Effector memory CD4-positive, alpha-beta T cell (primary cell): ENCODE data around the gene STUB1.

Experiments
- DNase-seq, 3 donors: peaks; one replicate each; pipeline ENCODE4 v3.0.0-alpha.2; 2020
- H3K27ac ChIP-seq: 2 replicates; pipeline ENCODE4 v1.7.0; 2013; ENCODE audit warnings: mild to moderate bottlenecking, low read length, moderate library complexity; ENCODE audit not compliant: insufficient read depth, poor library complexity, severe bottlenecking
- H3K27me3 ChIP-seq: replicated peaks from 2 replicates; pipeline ENCODE4 v1.7.0; 2013; ENCODE audit warnings: mild to moderate bottlenecking, low read length; ENCODE audit not compliant: insufficient read depth, control insufficient read depth, poor library complexity, severe bottlenecking
- H3K36me3 ChIP-seq: 2 replicates; pipeline ENCODE4 v1.7.0; 2013; ENCODE audit warnings: mild to moderate bottlenecking, low read length, moderate library complexity; ENCODE audit not compliant: control insufficient read depth, insufficient read depth
- H3K4me1 ChIP-seq: 2 replicates; pipeline ENCODE4 v1.7.0; 2013; ENCODE audit warnings: low read length, mild to moderate bottlenecking; ENCODE audit not compliant: control insufficient read depth, insufficient read depth, poor library complexity, severe bottlenecking
- H3K4me3 ChIP-seq: 2 replicates; pipeline ENCODE4 v1.7.0; 2013; ENCODE audit warnings: low read length, low read depth, mild to moderate bottlenecking; ENCODE audit not compliant: insufficient read depth, poor library complexity, severe bottlenecking
- H3K9me3 ChIP-seq: 2 replicates; pipeline ENCODE4 v1.7.0; 2013; ENCODE audit warnings: mild to moderate bottlenecking, low read length, moderate library complexity; ENCODE audit not compliant: control insufficient read depth

STUB1 gene

DNA sequence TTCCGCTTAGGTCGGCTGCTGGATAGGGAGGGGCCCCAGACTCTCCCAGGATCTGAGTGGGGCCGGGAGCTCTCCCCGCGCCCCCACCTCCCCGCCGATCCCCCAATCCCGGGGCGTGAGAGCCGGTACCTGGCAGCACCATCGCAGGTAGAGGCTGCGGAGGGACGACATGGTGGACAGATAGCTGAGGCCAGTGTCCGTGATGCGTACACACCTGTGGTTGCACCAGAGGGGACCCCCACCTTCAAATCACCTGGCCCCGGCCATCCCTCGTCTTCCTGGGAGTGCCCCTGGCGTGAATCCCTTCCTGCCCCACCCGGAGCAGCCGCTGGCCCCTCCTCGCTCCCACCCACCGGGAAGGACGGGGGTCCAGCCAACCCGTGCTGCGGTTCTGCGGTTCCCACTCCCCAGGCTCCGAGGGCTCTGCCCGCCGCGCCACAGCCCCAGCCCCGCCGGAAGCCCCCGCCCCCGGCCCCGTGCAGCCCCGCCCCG lies 14.7 kb downstream of the STUB1 start:
- peak overlapping the region; percentile 62 for H3K27ac ChIP-seq
- peak overlapping the region; percentile 62 for H3K4me3 ChIP-seq
- H3K9me3 ChIP-seq: no peaks in the 10 kb centered on the region

DNA sequence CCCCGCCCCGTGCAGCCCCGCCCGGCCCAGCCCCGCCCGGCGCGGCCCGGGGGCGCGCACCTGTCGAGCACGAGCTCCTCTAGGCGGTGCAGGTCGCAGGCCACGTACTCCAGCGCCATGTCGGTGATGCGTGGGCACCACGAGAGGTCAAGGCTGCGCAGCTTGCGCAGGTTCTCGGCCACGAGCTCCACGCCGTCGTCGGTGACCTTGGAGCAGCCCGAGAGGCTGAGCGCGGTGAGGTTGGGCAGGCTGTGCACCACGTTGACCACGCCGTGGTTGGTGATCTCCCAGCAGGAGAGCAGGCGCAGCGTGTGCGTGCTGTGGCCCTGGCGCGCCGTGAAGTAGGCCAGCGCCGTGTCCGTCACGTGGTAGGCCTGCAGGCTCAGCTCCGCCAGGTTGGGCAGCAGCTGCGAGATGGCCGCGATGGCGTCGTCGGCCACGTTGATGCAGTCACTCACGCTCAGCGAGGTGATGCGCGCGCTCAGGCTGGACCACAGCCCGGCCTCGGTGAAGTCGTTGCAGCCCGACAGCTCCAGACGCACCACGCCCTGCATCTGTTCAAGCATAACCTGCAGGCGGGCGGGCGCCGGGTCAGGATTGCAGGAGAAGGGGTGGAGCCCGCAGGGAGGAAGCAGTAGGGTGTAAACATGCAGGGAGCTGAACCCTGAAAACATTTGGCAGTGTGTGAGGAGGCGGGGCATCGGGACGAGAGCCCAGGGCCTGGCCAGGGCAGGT lies 15.3 kb downstream of the STUB1 start:
- Histone ChIP-seq H3K4me3 (peak overlapping the region; percentile 63), H3K9me3 (no peaks in the 10 kb centered on the region), H3K36me3 (no peaks in the 10 kb centered on the region), H3K27me3 (no peaks in the 10 kb centered on the region), H3K4me1 (peaks cover 42% of the 10 kb centered on the region), H3K27ac (no peak overlapping the region)
- peak; percentile 26 to 56 (median 55) for DNase-seq

More for the DNA sequence above, 14.7 kb downstream of the STUB1 start:
- Histone ChIP-seq H3K4me1 (peaks cover 39% of the 10 kb centered on the region), H3K27me3 (no peaks in the 10 kb centered on the region), H3K36me3 (no peaks in the 10 kb centered on the region)
- DNase-seq: peak in 1 of 3 donors; percentile 46

DNA sequence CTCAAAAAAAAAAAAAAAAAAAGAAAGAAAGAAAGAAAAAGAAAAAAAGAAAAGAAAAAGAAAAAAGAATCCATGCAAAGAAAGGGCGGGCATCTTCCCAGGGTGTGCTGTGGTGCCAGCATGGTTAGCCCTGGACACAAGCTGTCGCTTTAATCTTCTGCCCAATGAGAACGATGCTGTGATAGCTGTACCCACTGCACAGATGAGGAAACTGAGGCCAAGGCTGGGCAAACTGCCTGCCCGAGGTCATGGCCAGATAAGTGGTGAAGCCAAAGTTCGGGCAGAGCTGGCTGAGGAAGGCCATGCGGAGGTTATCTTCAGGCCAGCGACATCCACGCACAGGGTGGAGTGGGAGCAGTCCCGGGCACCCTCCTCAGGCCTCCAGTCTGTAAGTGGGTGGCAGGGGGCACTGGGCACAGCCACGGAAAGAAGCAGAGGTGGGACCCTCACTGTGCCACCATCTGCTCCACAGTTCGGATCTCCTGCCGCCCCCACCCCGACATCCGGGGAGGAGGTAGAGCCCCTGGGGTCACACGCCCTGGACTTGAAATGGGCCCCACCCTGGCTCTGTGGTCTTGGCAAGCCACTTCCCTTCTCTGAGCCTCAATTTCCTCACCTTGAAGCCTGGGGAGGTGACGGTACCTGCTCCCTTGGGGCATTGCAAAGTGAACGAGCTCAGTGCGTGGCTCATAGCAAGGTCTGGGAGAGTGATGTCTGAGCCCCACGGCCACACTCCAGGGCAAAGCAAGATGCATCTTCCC lies 18.9 kb downstream of the STUB1 start:
- Histone ChIP-seq H3K9me3 (no peaks in the 10 kb centered on the region), H3K27ac (no peak overlapping the region), H3K4me3 (peak overlapping the region; percentile 17), H3K27me3 (peaks cover 26% of the 10 kb centered on the region), H3K4me1 (peaks cover 54% of the 10 kb centered on the region), H3K36me3 (no peaks in the 10 kb centered on the region)
- no peak for DNase-seq

DNA sequence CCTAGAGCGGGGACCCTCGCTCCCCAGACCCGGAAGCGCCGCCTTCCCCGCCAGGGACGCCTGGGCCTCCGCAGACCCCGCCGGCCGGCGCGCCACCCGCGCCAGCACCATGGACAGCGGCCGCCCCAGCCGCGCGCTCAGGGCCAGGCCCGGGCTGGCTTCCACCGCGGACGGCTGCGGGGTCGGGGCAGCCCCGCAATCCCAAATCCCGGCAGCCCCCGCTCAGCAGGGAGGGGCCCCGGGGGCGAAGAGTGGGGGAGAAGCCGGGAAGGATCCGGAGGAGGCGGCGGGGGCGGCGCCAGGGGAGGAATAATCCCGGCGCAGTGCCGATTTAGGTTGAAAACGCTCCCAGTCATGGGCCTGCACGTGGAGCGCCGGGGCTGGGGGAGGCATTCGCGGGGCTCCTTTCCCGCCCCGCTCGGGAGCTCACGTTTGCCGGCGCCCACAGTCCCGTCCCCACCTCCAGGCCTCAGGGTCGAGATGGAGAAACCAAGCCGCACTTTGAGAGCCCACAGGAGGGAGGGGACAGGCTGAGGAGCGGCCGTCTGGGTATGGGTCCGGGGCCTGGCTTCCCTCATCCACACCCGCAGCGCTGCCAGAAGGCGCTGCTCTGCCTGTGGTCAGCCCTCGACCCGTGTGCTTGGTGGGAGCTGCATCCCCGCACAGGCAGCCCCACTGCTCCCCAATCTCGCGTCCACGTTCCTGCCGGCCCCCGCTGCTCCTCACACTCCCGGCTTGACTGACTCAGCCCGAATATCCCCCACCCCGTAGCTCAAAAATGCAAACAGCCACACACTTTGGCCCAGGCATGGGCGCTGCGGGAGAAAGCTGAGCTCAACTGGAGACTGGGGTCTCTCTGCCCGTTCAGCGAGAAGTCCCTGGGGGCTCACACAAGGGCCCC lies 20.7 kb downstream of the STUB1 start:
- H3K27me3 ChIP-seq: peaks cover 37% of the 10 kb centered on the region
- H3K4me1 ChIP-seq: peaks cover 43% of the 10 kb centered on the region
- H3K4me3 ChIP-seq: no peak overlapping the region
- H3K27ac ChIP-seq: no peak overlapping the region
- DNase-seq: no peak
- no peaks in the 10 kb centered on the region for H3K9me3 ChIP-seq
- no peaks in the 10 kb centered on the region for H3K36me3 ChIP-seq

DNA sequence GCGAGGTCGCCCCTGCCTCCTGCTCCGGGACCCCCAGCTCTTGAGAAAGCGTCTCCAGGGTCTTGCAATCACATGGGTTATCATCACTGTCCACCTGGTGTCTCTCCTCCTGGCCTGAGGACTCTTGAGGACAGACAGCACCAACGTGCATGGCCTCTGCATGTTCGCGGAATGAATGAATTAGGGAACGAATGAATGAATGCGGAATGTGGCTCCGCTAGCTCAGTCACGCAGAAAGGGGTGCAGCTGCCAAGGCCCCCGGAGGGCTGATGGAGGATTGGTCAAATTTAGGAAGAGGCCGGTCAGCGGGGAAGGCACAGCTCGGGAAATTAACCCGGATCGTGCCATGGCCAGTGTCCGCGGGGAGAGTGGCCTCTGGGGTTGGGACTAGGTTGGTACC lies 22.1 kb downstream of the STUB1 start:
- no peak for DNase-seq
- H3K27me3 ChIP-seq: peaks cover 50% of the 10 kb centered on the region
- H3K4me3 ChIP-seq: no peak overlapping the region
- H3K4me1 ChIP-seq: peaks cover 45% of the 10 kb centered on the region
- H3K9me3 ChIP-seq: no peaks in the 10 kb centered on the region
- no peak overlapping the region for H3K27ac ChIP-seq
- no peaks in the 10 kb centered on the region for H3K36me3 ChIP-seq

DNA sequence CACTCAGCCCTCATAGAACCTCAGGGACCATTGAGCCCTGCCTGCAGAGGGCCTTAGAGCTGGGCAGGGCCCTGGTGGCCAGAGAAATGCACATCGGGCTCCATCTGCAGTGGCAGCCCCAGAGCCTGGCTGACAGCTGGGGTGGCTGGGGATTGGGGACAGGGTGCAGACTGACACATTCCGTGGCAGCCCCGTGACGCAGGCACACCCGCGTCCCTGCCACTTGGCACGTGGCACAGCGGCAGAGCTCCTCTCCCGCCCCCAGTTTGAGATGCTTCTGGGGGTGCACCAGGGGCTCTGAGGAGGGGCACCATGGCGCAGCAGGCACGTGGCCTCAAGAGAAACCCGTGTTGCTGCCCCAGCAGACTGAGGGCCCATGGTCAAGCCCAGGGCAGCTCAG lies 23.2 kb downstream of the STUB1 start:
- H3K27ac ChIP-seq: no peak overlapping the region
- H3K4me1 ChIP-seq: peaks cover 45% of the 10 kb centered on the region
- DNase-seq: no peak
- H3K9me3 ChIP-seq: no peaks in the 10 kb centered on the region
- H3K36me3 ChIP-seq: no peaks in the 10 kb centered on the region
- H3K4me3 ChIP-seq: no peak overlapping the region
- peaks cover 52% of the 10 kb centered on the region for H3K27me3 ChIP-seq

DNA sequence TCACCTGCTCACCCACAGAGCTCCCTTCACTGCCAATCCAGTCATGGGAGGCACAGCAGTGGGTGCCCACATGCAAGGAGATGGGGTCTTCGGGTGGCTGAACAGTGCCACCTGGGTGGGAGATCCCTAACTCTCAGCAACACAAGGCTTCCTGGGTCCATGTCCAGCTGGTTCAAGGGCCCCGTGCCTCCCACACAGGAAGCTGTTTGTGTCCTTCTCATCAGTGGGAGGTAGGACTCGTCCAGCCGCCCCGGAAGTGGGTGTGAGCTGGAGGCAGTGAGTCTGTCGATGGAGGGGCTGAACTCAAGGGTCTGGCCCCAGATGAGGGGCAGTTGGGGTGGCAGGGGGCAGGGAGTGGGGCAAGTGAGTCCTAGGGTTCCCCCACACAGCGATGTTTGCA lies 23.8 kb downstream of the STUB1 start:
- Histone ChIP-seq H3K27ac (no peak overlapping the region), H3K4me3 (no peak overlapping the region), H3K4me1 (peaks cover 43% of the 10 kb centered on the region), H3K27me3 (peaks cover 55% of the 10 kb centered on the region), H3K36me3 (no peaks in the 10 kb centered on the region), H3K9me3 (no peaks in the 10 kb centered on the region)
- DNase-seq: no peak

DNA sequence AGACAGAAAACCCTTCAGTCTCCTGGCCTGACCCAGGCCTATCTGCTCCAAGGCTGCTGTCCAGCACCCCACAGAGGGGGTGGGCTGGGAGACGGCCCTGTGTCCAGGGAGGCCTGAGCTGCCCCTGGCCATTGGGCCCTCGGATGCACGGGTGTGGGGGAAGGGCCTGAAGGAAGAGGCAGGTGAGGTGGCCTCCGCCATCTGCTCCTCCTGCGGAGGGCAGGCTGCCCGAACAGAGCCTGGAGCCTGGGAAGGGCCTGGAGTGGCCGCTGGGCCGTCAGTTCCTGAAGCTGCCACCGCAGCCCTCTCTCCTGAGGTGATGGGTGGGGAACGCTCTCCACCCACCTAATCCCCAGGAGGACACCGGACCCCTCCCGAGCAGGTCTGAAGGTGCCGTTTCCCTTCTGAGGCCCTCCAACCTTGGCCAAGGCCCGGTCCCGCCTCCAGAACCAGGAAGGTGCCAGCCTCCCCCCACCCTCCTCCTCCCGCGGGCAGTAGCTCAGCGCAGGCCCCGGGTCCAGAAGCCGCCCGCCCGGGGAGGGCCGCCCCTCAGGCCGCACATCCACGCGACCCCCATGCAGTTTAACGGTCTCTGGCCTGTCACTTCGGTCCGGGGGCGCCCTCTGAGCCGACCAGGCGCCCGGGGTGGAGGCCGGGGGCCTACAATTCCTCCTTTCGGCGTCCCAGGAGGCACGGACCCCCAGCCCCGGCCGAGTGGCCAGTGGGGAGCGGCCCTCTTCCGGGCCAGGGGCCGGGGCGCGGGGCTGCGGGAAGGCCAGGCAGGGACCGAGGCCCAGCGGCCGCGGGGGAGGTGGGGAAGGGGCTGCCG lies 24.6 kb downstream of the STUB1 start:
- Histone ChIP-seq H3K27ac (no peak overlapping the region), H3K4me1 (peaks cover 36% of the 10 kb centered on the region), H3K27me3 (peaks cover 62% of the 10 kb centered on the region), H3K9me3 (no peaks in the 10 kb centered on the region), H3K4me3 (no peak overlapping the region), H3K36me3 (no peaks in the 10 kb centered on the region)
- no peak for DNase-seq
